Measurements from ENCODE around the gene CHGA. TPM values are rescaled to one million over a fixed set of nuclear protein-coding genes. Genes with fewer than 3 reads are reported as not detected.

Gene CHGA
- total RNA-seq, 1 experiment from 2014 or later = not detected

DNA sequence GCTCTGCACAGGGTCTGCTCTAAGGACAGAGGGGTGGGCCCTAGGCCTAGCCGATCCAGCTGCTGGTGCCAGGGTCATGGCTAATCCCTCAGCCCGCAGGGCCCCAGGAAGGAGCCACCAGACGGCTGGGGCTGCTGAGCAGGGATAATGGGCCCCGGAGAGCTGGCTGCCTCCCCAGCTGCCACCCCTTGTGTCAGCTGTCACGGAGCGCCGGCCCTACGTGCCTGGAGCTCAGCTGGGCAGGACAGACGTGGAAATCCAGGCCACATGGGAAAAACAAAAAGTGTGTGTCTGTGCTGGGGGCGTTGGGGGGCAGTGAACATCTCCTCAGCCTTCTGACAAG, 36.2 kb downstream of the CHGA start (continued):
- TF ChIP-seq RAD21 (IDR thresholded peaks at IDR 0.05; ENCODE audit: low read depth) (no peak), ATF3 (IDR thresholded peaks at IDR 0.05) (no peak), MAX (IDR thresholded peaks at IDR 0.05) (no peak)

DNA sequence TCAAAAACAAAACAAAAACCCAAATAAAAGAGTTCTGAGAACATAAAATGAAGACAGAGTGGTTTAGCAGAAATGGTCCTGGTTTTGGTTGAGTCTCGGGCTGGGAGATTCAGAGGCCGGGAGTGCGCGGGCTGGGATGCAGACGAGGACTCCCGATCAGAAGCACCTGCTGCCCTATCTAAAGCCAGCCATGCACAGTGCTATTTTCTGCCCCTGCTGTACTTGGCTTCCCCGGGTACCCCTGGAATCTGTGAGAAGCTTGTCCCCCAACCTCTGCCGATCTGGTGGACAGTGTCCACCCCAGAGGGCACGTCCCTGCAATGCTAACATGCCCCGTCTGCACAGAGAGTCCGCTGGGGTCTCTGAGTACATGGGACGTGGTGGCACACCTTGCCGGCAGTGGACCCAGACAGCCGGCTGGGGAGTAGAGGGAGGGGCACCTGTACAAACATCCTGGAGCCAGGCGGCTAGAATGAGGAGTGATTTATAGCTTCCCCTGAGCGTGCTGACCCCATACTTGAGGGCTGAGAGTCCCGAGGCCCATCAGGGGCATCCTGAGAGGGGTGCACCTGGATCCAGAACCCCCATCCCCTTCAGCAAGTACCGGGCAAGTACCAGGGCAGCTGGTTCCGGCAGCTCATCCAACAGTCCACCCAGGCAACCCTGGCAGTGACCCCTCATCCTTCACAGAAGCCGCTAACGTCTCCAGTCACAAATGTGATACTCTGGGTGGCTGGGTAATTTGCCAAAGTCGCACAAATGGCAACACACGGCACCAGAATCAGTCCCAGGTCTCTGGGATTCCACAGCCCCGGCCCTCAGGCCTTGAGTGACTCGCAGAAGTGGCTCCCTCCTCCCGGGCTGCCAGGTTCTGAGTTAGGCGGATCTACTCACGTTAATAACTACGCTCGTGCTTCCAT, 37.1 kb downstream of the CHGA start:
- intact Hi-C loops (cut with micrococcal nuclease) = loop anchor here (10.0 kb wide), 1 partner anchor 945 kb away; no protein-coding TSS in a partner anchor
- ChIA-PET RAD21 (ENCODE audit: low non-redundant PET in 1 of 2, low total read pairs in 2 of 2, uncharacterized antibody in 2 of 2, unreplicated experiment in 2 of 2) (no interaction called here), POLR2A (no interaction called here)
- TF ChIP-seq POLR2AphosphoS5 (IDR thresholded peaks at IDR 0.05; ENCODE audit: low read depth, low read length) = no peak
- TF ChIP-seq CTCF (IDR thresholded peaks at IDR 0.05 in 2 of 3, conservative IDR thresholded peaks at IDR 0.05 in 1 of 3; ENCODE audit: borderline replicate concordance in 1 of 3, insufficient read depth in 1 of 3, low read depth in 2 of 3, low read length in 2 of 3) = no peak
- no peak for TF ChIP-seq FOSL1 (IDR thresholded peaks at IDR 0.05; ENCODE audit: low read depth)
- no peak for TF ChIP-seq EZH2phosphoT487 (IDR thresholded peaks at IDR 0.05; ENCODE audit: borderline replicate concordance)
- TF ChIP-seq POLR2A (IDR thresholded peaks at IDR 0.05; ENCODE audit: borderline replicate concordance, extremely low read depth, insufficient read depth, insufficient read length) = no peak
- no peak for TF ChIP-seq SP1 (IDR thresholded peaks at IDR 0.05; ENCODE audit: low read depth)
- TF ChIP-seq ZNF274 (IDR thresholded peaks at IDR 0.05; ENCODE audit: low read depth, low read length) = no peak
- TF ChIP-seq EGR1 (IDR thresholded peaks at IDR 0.05; ENCODE audit: low read depth) = no peak
- TF ChIP-seq SIN3A (IDR thresholded peaks at IDR 0.05; ENCODE audit: low read depth) = no peak
- TF ChIP-seq ATF3 (IDR thresholded peaks at IDR 0.05) = no peak
- TF ChIP-seq ZFX (IDR thresholded peaks at IDR 0.05) = no peak
- no peak for TF ChIP-seq RAD21 (IDR thresholded peaks at IDR 0.05; ENCODE audit: low read depth)
- TF ChIP-seq EZH2 (IDR thresholded peaks at IDR 0.05) = no peak
- TF ChIP-seq YY1 (IDR thresholded peaks at IDR 0.05; ENCODE audit: extremely low read depth, insufficient replicate concordance, low read depth, low read length) = no peak
- no peak for TF ChIP-seq MAX (IDR thresholded peaks at IDR 0.05)
- TF ChIP-seq, protein P1, sequence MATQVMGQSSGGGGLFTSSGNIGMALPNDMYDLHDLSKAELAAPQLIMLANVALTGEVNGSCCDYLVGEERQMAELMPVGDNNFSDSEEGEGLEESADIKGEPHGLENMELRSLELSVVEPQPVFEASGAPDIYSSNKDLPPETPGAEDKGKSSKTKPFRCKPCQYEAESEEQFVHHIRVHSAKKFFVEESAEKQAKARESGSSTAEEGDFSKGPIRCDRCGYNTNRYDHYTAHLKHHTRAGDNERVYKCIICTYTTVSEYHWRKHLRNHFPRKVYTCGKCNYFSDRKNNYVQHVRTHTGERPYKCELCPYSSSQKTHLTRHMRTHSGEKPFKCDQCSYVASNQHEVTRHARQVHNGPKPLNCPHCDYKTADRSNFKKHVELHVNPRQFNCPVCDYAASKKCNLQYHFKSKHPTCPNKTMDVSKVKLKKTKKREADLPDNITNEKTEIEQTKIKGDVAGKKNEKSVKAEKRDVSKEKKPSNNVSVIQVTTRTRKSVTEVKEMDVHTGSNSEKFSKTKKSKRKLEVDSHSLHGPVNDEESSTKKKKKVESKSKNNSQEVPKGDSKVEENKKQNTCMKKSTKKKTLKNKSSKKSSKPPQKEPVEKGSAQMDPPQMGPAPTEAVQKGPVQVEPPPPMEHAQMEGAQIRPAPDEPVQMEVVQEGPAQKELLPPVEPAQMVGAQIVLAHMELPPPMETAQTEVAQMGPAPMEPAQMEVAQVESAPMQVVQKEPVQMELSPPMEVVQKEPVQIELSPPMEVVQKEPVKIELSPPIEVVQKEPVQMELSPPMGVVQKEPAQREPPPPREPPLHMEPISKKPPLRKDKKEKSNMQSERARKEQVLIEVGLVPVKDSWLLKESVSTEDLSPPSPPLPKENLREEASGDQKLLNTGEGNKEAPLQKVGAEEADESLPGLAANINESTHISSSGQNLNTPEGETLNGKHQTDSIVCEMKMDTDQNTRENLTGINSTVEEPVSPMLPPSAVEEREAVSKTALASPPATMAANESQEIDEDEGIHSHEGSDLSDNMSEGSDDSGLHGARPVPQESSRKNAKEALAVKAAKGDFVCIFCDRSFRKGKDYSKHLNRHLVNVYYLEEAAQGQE (IDR thresholded peaks at IDR 0.05; ENCODE audit: low read depth) = no peak
- TF ChIP-seq JUND (IDR thresholded peaks at IDR 0.05) = no peak

More for the DNA sequence above, 37.1 kb downstream of the CHGA start:
- Histone ChIP-seq H3K9me3 (ENCODE audit: control insufficient read depth in 1 of 2, insufficient read depth in 1 of 2, low read depth in 1 of 2, low read length in 2 of 2) (no peaks in the 10 kb centered on the region), H3K4me1 (ENCODE audit: control insufficient read depth in 1 of 2, insufficient read depth in 2 of 2, low read length in 2 of 2) (peaks cover 13 to 45% of the 10 kb centered on the region in 2 experiments), H3K27me3 (ENCODE audit: insufficient read depth, low read length) (no peaks in the 10 kb centered on the region), H3K9ac (ENCODE audit: low read length) (peak overlapping the region; percentile 46; the same call in 1 of the 2 replicates), H3K4me3 (replicated peaks in 1 of 2; ENCODE audit: low read depth in 1 of 2, low read length in 2 of 2) (no peak overlapping the region), H3K4me2 (ENCODE audit: low read length) (no peak overlapping the region), H2AFZ (ENCODE audit: low read depth, low read length, poor library complexity, severe bottlenecking) (no peak overlapping the region), H3K79me2 (ENCODE audit: insufficient read depth, low read length) (no peaks in the 10 kb centered on the region), H3K36me3 (ENCODE audit: control insufficient read depth in 1 of 2, insufficient read depth in 2 of 2, low read length in 2 of 2) (peaks cover 0 to 5% of the 10 kb centered on the region in 2 experiments; a peak in 2 of 4 replicates), H4K20me1 (ENCODE audit: insufficient read depth) (no peaks in the 10 kb centered on the region), H3K27ac (ENCODE audit: low read depth, low read length) (no peak overlapping the region), H3K9me2 (ENCODE audit: insufficient read depth) (no peaks in the 10 kb centered on the region)
- BruUV-seq (replicated peaks) = no TSS peak
- CTCF ChIA-PET = no interaction called here
- ATAC-seq (no peak), DNase-seq (ENCODE audit: low read depth, low spot score) (no peak)

All from HCT116 (cell line).